GM19240 (cell line): ENCODE measurements around the gene PPP2R3A.
A peak's percentile ranks its signal among the peaks of the same experiment; 100 is the strongest.
"Not testable (repeated sequence)": the region's sequence is repeated elsewhere in the genome, so short reads cannot be mapped to it uniquely, and the experiment has no call there.

ENCODE experiments used
- DNase-seq: peaks from one replicate; pipeline ENCODE4 v3.0.0; 2011; ENCODE audit warnings: low spot score; ENCODE audit not compliant: insufficient read length

Gene PPP2R3A

GRCh38 chr3:135965506-135966270, at the start of gene PPP2R3A:
TSS of gene PPP2R3A (plus strand) at chr3:135965728. CDS start at chr3:136001499, 35,771 bp downstream.
- DNase-seq = peak; percentile 38

- DNase-seq = no peak
These were observed 49.2 kb upstream of the PPP2R3A start for GRCh38 chr3:135916310-135916709.

- DNase-seq = no peak
These were observed 48.5 kb upstream of the PPP2R3A start for GRCh38 chr3:135917076-135917475.

GRCh38 chr3:135917927-135918597, 47.5 kb upstream of the PPP2R3A start:
- DNase-seq = no peak

- no peak for DNase-seq
These were observed 46.9 kb upstream of the PPP2R3A start for GRCh38 chr3:135918600-135918999.

GRCh38 chr3:135920275-135920674, 45.3 kb upstream of the PPP2R3A start:
- DNase-seq = no peak

GRCh38 chr3:135922903-135923250, 42.7 kb upstream of the PPP2R3A start:
- no peak for DNase-seq

- no peak for DNase-seq
These were observed 41.0 kb upstream of the PPP2R3A start for GRCh38 chr3:135924506-135924905.

- DNase-seq = no peak
These were observed 38.9 kb upstream of the PPP2R3A start for GRCh38 chr3:135926664-135927063.

GRCh38 chr3:135927155-135927554, 38.4 kb upstream of the PPP2R3A start:
- no peak for DNase-seq

GRCh38 chr3:135929670-135930069, 35.9 kb upstream of the PPP2R3A start:
- no peak for DNase-seq

- no peak for DNase-seq
These were observed 35.3 kb upstream of the PPP2R3A start for GRCh38 chr3:135930255-135930654.

- not testable (repeated sequence) for DNase-seq
These were observed 30.4 kb upstream of the PPP2R3A start for GRCh38 chr3:135935171-135935570.

GRCh38 chr3:135937766-135938165, 27.8 kb upstream of the PPP2R3A start:
- not testable (repeated sequence) for DNase-seq

- no peak for DNase-seq
These were observed 20.7 kb upstream of the PPP2R3A start for GRCh38 chr3:135944831-135945230.

GRCh38 chr3:135950941-135951340, 14.6 kb upstream of the PPP2R3A start:
- no peak for DNase-seq

GRCh38 chr3:135964160-135964955, 1.2 kb upstream of the PPP2R3A start:
- DNase-seq = no peak

GRCh38 chr3:135965129-135965505, 411 bp upstream of the PPP2R3A start:
- DNase-seq = no peak

- DNase-seq = no peak
These were observed 888 bp downstream of the PPP2R3A start for GRCh38 chr3:135966271-135966961.

- no peak for DNase-seq
These were observed 1.4 kb downstream of the PPP2R3A start for GRCh38 chr3:135966962-135967274.

- no peak for DNase-seq
These were observed 2.3 kb downstream of the PPP2R3A start for GRCh38 chr3:135967867-135968266.
